Osteocyte (in vitro differentiated cells): Measurements from ENCODE around the gene COBLL1. TPM values are rescaled to one million over a fixed set of nuclear protein-coding genes. Genes with fewer than 3 reads are reported as not detected.

Source experiments
- DNase-seq: peaks from one replicate; pipeline ENCODE4 v3.0.0; 2021; ENCODE audit warnings: mixed read lengths; ENCODE audit not compliant: unreplicated experiment; ENCODE audit errors: extremely low spot score
- H3K27ac Mint-ChIP-seq: one replicate; pipeline ENCODE4 v1.8.0; 2021; ENCODE audit warnings: mild to moderate bottlenecking, mixed read lengths; ENCODE audit not compliant: unreplicated experiment
- H3K27me3 Mint-ChIP-seq: one replicate; pipeline ENCODE4 v1.8.0; 2021; ENCODE audit warnings: mixed read lengths; ENCODE audit not compliant: unreplicated experiment
- H3K36me3 Mint-ChIP-seq: one replicate; pipeline ENCODE4 v1.8.0; 2021; ENCODE audit warnings: mixed read lengths; ENCODE audit not compliant: unreplicated experiment
- H3K4me1 Mint-ChIP-seq: one replicate; pipeline ENCODE4 v1.8.0; 2021; ENCODE audit warnings: mixed read lengths; ENCODE audit not compliant: unreplicated experiment
- H3K4me3 Mint-ChIP-seq: one replicate; pipeline ENCODE4 v1.8.0; 2021; ENCODE audit warnings: mild to moderate bottlenecking, moderate library complexity, mixed read lengths; ENCODE audit not compliant: unreplicated experiment
- H3K9me3 Mint-ChIP-seq: one replicate; pipeline ENCODE4 v1.8.0; 2021; ENCODE audit warnings: mixed read lengths; ENCODE audit not compliant: unreplicated experiment
- total RNA-seq: library from RNA; stranded (reverse); gene quantifications from 2 replicates; pipeline ENCODE4 v1.2.1, GENCODE V29; 2021
- TF ChIP-seq, protein P1 (sequence below): fragments of 200-600 bp; sonication (generic); IDR thresholded peaks from 2 replicates; pipeline ENCODE4 v1.5.0; 2021; ENCODE audit warnings: antibody characterized with exemption, mild to moderate bottlenecking, moderate library complexity

Gene COBLL1
- total RNA-seq, 1 donor from 2014 or later = 8.9 TPM

DNA sequence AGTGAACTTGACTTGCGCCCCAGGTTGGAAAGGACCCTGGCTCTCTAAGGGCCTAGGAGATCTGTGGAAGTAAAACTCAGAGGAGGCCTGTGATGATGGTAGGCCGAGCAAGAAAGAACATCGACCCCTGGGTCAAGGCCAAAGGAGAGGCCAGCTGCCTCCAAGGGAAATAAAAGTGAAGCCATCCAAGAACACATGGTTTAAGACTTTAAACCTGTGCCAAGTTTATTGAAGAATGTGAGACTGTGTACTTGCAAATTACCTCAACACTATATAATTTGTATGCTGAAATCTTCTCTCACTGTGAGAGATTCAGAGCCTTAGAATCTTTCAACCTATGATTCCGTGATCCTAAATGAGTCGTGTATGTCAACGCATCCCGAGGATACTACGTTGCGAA is 40.7 kb upstream of the COBLL1 start:
- TF ChIP-seq, protein P1, sequence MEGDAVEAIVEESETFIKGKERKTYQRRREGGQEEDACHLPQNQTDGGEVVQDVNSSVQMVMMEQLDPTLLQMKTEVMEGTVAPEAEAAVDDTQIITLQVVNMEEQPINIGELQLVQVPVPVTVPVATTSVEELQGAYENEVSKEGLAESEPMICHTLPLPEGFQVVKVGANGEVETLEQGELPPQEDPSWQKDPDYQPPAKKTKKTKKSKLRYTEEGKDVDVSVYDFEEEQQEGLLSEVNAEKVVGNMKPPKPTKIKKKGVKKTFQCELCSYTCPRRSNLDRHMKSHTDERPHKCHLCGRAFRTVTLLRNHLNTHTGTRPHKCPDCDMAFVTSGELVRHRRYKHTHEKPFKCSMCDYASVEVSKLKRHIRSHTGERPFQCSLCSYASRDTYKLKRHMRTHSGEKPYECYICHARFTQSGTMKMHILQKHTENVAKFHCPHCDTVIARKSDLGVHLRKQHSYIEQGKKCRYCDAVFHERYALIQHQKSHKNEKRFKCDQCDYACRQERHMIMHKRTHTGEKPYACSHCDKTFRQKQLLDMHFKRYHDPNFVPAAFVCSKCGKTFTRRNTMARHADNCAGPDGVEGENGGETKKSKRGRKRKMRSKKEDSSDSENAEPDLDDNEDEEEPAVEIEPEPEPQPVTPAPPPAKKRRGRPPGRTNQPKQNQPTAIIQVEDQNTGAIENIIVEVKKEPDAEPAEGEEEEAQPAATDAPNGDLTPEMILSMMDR = no peak

DNA sequence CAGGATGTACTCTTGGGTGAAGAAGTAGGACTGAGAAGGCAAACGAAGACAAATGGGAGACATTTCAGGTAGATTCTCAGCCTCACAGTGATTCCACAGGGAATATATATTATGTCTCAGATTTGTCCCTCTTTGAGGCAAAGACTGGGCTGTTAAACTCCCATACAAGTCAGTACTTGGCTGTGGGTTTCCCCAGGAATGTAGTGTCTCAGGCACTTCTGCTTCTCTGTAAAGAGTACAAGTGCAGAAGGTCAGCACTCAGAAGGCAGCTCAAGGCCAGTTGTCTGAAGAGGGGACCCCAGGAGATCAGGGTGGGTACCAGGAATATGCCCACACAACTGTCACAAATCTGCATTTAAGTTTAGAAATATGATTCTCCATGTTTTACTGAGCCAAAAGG is 39.9 kb upstream of the COBLL1 start:
- H3K36me3 Mint-ChIP-seq = no peaks in the 10 kb centered on the region
- no peak overlapping the region for H3K4me3 Mint-ChIP-seq
- H3K4me1 Mint-ChIP-seq = peaks cover 35% of the 10 kb centered on the region
- H3K27me3 Mint-ChIP-seq = no peaks in the 10 kb centered on the region
- no peaks in the 10 kb centered on the region for H3K9me3 Mint-ChIP-seq
- DNase-seq = no peak
- TF ChIP-seq, protein P1 = no peak
- no peak overlapping the region for H3K27ac Mint-ChIP-seq

More for the DNA sequence above, 40.7 kb upstream of the COBLL1 start:
- Mint-ChIP-seq H3K4me1 (peaks cover 35% of the 10 kb centered on the region), H3K27ac (no peak overlapping the region), H3K9me3 (no peaks in the 10 kb centered on the region), H3K36me3 (no peaks in the 10 kb centered on the region), H3K4me3 (no peak overlapping the region), H3K27me3 (no peaks in the 10 kb centered on the region)
- DNase-seq = no peak

DNA sequence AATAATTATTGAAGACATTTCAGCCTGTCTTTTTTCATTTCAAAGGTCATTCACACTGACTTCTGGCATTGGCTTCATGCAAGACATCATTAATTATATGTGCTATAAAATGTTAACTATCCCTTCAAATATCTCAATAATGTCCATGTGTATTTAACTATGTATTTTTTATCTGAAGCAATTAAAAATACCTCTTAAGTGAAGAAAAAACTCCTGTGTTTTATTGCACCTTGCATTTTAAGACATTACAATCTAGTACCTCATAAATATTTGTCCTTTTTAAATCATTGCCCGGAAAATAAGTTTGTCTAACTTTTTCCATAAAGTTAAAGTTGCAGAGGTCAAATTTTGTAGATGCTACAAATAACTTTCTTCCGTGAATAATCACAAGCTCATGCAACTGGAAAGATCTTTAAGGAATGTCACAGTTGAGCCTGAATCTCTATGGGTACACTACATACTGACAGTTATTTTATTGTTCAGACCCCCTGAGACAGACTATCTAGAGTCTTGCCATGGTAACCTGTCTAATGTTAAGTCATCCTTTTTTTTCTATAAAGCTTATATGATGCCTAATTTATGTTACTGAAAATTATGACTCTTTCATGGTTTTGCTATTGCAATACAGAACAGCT is 38.4 kb upstream of the COBLL1 start:
- DNase-seq = no peak
- H3K27me3 Mint-ChIP-seq = no peaks in the 10 kb centered on the region
- H3K36me3 Mint-ChIP-seq = no peaks in the 10 kb centered on the region
- H3K4me3 Mint-ChIP-seq = no peak overlapping the region
- TF ChIP-seq, protein P1 = no peak
- peaks cover 35% of the 10 kb centered on the region for H3K4me1 Mint-ChIP-seq
- H3K9me3 Mint-ChIP-seq = no peaks in the 10 kb centered on the region
- peak overlapping the region; percentile 68 for H3K27ac Mint-ChIP-seq

DNA sequence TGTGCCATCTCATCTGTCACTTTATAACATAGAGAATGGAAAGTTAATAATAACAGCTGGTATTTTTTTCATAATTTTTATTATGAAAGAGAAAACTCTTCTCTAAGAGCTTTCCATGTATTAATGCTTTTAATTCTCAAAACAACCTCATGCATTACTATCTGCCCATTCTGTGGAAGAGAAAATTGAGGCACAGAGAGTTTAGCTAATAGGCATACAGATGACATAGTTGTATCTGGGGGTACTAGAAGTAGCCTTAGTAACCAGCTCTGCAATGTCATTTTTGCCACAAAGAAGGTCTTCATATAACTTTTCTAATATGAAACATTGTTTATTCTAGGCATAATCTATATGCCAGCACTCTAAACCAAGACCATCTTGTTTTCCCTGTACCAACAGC is 36.3 kb upstream of the COBLL1 start:
- H3K4me1 Mint-ChIP-seq = peaks cover 35% of the 10 kb centered on the region
- no peak for DNase-seq
- H3K27ac Mint-ChIP-seq = no peak overlapping the region
- no peak overlapping the region for H3K4me3 Mint-ChIP-seq
- H3K36me3 Mint-ChIP-seq = no peaks in the 10 kb centered on the region
- TF ChIP-seq, protein P1 = no peak
- no peaks in the 10 kb centered on the region for H3K9me3 Mint-ChIP-seq
- no peaks in the 10 kb centered on the region for H3K27me3 Mint-ChIP-seq

DNA sequence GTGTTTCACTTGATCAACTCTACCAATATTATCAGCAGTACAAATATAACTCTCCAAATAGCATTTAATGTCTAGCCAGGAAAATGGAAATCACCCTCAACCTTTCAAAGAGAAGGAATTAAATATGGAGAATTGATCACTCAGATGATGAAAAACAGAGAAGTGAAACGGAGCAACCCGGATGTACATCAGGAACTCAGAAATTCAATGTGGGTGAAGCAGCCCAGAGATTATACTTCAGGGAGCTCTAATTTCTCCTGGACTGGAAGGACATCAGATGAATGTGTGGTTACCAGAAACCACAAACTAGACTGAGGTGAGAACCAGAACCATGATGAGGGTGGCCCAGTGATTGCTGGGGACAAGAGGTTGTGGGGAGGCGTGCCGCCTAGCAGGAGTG is 35.5 kb upstream of the COBLL1 start:
- H3K27me3 Mint-ChIP-seq = no peaks in the 10 kb centered on the region
- peaks cover 30% of the 10 kb centered on the region for H3K4me1 Mint-ChIP-seq
- H3K9me3 Mint-ChIP-seq = no peaks in the 10 kb centered on the region
- no peaks in the 10 kb centered on the region for H3K36me3 Mint-ChIP-seq
- TF ChIP-seq, protein P1 = no peak
- H3K4me3 Mint-ChIP-seq = no peak overlapping the region
- no peak for DNase-seq
- H3K27ac Mint-ChIP-seq = no peak overlapping the region
